OCI-LY3 (cell line): ENCODE measurements around the gene OGA.

Experiments used
- EZH2phosphoT487 ChIP-seq: fragments of 200-600 bp; shearing (Covaris generic); IDR thresholded peaks from 2 replicates; pipeline ENCODE4 v1.6.1; 2018; ENCODE audit warnings: antibody characterized with exemption, mixed run types, low read depth
- TF ChIP-seq, protein P1 (sequence below): fragments of 200-600, 300-600 bp; sonication (generic); IDR thresholded peaks from 2 replicates; pipeline ENCODE4 v1.5.1; 2014; ENCODE audit warnings: antibody characterized with exemption, low read length, low read depth

DNA sequence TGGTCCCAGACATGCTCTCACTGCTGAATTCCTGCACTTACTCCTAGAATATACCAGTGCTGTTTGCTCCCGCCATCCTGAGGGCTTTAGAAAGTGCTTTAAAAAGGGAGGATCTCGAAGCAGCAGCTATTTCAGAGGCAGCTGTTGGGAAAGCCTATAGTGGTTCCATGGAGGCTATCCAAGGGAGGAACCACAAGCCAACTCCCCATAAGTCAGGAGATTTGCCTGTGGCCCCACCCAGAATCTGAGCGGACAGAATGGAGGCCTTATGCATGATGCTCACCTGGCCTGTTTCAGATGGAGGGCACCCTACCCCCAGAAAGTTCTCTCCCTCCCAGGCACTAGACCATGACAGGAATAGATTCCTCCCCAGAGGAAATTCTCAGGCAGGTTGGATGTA, 27.6 kb upstream of the OGA start:
- TF ChIP-seq, protein P1, sequence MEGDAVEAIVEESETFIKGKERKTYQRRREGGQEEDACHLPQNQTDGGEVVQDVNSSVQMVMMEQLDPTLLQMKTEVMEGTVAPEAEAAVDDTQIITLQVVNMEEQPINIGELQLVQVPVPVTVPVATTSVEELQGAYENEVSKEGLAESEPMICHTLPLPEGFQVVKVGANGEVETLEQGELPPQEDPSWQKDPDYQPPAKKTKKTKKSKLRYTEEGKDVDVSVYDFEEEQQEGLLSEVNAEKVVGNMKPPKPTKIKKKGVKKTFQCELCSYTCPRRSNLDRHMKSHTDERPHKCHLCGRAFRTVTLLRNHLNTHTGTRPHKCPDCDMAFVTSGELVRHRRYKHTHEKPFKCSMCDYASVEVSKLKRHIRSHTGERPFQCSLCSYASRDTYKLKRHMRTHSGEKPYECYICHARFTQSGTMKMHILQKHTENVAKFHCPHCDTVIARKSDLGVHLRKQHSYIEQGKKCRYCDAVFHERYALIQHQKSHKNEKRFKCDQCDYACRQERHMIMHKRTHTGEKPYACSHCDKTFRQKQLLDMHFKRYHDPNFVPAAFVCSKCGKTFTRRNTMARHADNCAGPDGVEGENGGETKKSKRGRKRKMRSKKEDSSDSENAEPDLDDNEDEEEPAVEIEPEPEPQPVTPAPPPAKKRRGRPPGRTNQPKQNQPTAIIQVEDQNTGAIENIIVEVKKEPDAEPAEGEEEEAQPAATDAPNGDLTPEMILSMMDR = no peak
- TF ChIP-seq EZH2phosphoT487 = no peak
